PC-3 (cell line): ENCODE results near the gene NADSYN1. TPM values are rescaled to one million over a fixed set of nuclear protein-coding genes. Genes with fewer than 3 reads are reported as not detected.

Experiments used
- ATAC-seq: fragments of 200-7000 bp; cut with Tn5 transposase; 2 replicates; pipeline ENCODE4 v1.9.1; 2020; ENCODE audit warnings: mild to moderate bottlenecking, moderate library complexity
- BruUV-seq: library from RNA; stranded (reverse); fragments of 400-500 nt; replicated peaks from 2 replicates; lab custom pipeline; 2021; lab: Mats Ljungman, UMichigan
- CTCF ChIA-PET: fragments of 300-600 bp; sonication (Branson Sonifier 250); formaldehyde crosslinking; loops from one replicate; lab custom pipeline; 2022; ENCODE audit warnings: antibody characterized with exemption; lab: Charles Lee
- POLR2A ChIA-PET: fragments of 300-600 bp; sonication (Branson Sonifier 250); formaldehyde crosslinking; loops from one replicate; lab custom pipeline; 2022; ENCODE audit warnings: antibody characterized with exemption; ENCODE audit not compliant: unreplicated experiment; lab: Charles Lee
- DNase-seq: peaks from one replicate; pipeline ENCODE4 v3.0.0-alpha.2; 2015
- H2AFZ ChIP-seq: fragments of 300-600 bp; sonication (generic); 2 replicates; pipeline ENCODE4 v1.6.0; 2016; ENCODE audit warnings: antibody characterized with exemption, low read length
- H3F3A ChIP-seq: fragments of 300-600 bp; sonication (generic); one replicate; pipeline ENCODE4 v1.6.0; 2017; ENCODE audit warnings: antibody characterized with exemption, low read length, control low read depth, mild to moderate bottlenecking; ENCODE audit not compliant: unreplicated experiment
- H3K27ac ChIP-seq: fragments of 300-600 bp; sonication (generic); 2 replicates; pipeline ENCODE4 v1.5.1; 2016; ENCODE audit warnings: mild to moderate bottlenecking, low read length
- H3K27me3 ChIP-seq: fragments of 300-600 bp; sonication (generic); 2 replicates; pipeline ENCODE4 v1.6.1; 2016; ENCODE audit warnings: low read length, mixed read lengths
- H3K36me3 ChIP-seq: fragments of 300-600 bp; sonication (generic); 2 replicates; pipeline ENCODE4 v1.6.1; 2016; ENCODE audit warnings: low read depth, mixed run types, low read length, mixed read lengths
- H3K4me1 ChIP-seq: fragments of 300-600 bp; sonication (generic); 2 replicates; pipeline ENCODE4 v1.5.1; 2016; ENCODE audit warnings: low read length; ENCODE audit not compliant: insufficient read depth
- H3K4me2 ChIP-seq: fragments of 300-600 bp; sonication (generic); 2 replicates; pipeline ENCODE4 v1.6.0; 2016; ENCODE audit warnings: low read length
- H3K4me3 ChIP-seq: fragments of 300-600 bp; sonication (generic); 2 replicates; pipeline ENCODE4 v1.5.1; 2016; ENCODE audit warnings: mild to moderate bottlenecking, low read length, mixed read lengths
- H3K79me2 ChIP-seq: fragments of 300-600 bp; sonication (generic); 2 replicates; pipeline ENCODE4 v1.6.1; 2017; ENCODE audit warnings: low read length, mixed read lengths
- H3K9ac ChIP-seq: fragments of 300-600 bp; sonication (generic); 2 replicates; pipeline ENCODE4 v1.6.0; 2016; ENCODE audit warnings: mild to moderate bottlenecking, low read length
- H3K9me2 ChIP-seq: fragments of 300-600 bp; sonication (generic); replicated peaks from 2 replicates; pipeline ENCODE4 v1.6.1; 2016; ENCODE audit warnings: mixed run types, low read length, mixed read lengths
- H3K9me3 ChIP-seq: fragments of 300-600 bp; sonication (generic); 2 replicates; pipeline ENCODE4 v1.6.1; 2016; ENCODE audit warnings: low read length, mixed read lengths
- H4K20me1 ChIP-seq: fragments of 300-600 bp; sonication (generic); 2 replicates; pipeline ENCODE4 v1.6.1; 2016; ENCODE audit warnings: low read length, mixed read lengths
- EZH2 ChIP-seq: fragments of 300-600 bp; sonication (generic); IDR thresholded peaks from one replicate; pipeline ENCODE4 v1.6.1; 2017; ENCODE audit warnings: antibody characterized with exemption, mild to moderate bottlenecking, low read length; ENCODE audit not compliant: unreplicated experiment
- EZH2phosphoT487 ChIP-seq: fragments of 300-600 bp; sonication (generic); IDR thresholded peaks from 2 replicates; pipeline ENCODE4 v1.6.1; 2018; ENCODE audit warnings: mild to moderate bottlenecking, antibody characterized with exemption, low read length, borderline replicate concordance
- intact Hi-C: fragments of 100-400 bp; cut with micrococcal nuclease; formaldehyde crosslinking; loops from 2 replicates; pipeline ENCODE4 v1.9.0; 2023
- total RNA-seq: library from RNA; depleted of rRNA; stranded (reverse); fragments of >200 nt; gene quantifications from 2 replicates; pipeline ENCODE4 v1.2.3, GENCODE V29; 2014
- TF ChIP-seq, protein P1 (sequence below): fragments of 300-600 bp; sonication (generic); conservative IDR thresholded peaks from 2 replicates; pipeline ENCODE4 v1.5.1; 2017; ENCODE audit warnings: antibody characterized with exemption, low read depth, mild to moderate bottlenecking, low read length

The NADSYN1 gene
- total RNA-seq, 1 experiment from 2014 or later = 64.8 TPM

DNA sequence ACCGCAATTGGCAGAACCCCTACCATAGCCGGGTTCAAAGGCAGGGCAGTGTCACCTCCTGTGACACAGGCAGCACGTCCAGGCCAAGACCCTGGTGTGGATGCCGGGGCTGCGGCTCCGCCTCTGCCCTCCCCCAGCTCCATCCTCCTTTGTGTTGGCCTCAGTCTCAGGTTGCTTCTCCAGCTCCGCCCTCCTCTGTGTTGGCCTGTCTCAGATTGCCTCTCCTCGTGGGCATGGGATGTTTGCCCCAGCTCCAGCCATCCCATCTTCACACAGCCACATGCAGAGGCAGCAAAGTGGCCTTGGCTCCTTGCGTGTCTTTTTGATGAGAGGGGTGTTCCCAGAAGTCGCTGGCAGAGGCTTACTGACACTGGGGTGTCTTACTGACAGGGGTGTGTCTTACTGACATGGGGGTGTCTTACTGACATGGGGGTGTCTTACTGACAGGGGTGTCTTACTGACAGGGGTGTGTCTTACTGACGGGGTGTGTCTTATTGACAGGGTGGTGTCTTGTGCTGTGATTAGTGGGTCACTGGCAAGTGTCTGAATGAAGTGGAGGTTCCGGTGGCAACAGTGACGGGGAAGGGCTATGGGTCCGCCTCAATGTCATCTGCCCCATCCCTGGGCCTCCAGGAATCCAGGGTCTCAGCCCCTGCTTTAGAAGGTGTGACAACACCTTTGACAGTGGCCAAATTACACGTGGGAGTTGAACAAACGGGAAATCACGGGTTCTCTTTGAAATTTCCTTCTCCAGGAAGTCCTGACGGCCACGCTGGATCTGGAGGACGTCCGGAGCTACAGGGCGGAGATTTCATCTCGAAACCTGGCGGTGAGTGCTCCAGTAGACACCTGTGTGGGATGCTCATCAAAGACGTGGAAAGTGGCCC is 24.9 kb downstream of the NADSYN1 start:
- POLR2A ChIA-PET = no interaction called here
- Histone ChIP-seq H3K4me1 (peaks cover 10% of the 10 kb centered on the region; the same call in 1 of the 2 replicates), H3K27ac (no peak overlapping the region), H3K9me3 (no peaks in the 10 kb centered on the region), H3K79me2 (no peaks in the 10 kb centered on the region), H3K4me2 (no peak overlapping the region), H3K4me3 (no peak overlapping the region), H3K9ac (no peak overlapping the region), H4K20me1 (no peaks in the 10 kb centered on the region), H3F3A (no peaks in the 10 kb centered on the region), H3K27me3 (no peaks in the 10 kb centered on the region), H3K36me3 (peaks cover 43% of the 10 kb centered on the region), H2AFZ (no peak overlapping the region), H3K9me2 (no peaks in the 10 kb centered on the region)
- TF ChIP-seq EZH2phosphoT487 (no peak), EZH2 (no peak)
- TF ChIP-seq, protein P1, sequence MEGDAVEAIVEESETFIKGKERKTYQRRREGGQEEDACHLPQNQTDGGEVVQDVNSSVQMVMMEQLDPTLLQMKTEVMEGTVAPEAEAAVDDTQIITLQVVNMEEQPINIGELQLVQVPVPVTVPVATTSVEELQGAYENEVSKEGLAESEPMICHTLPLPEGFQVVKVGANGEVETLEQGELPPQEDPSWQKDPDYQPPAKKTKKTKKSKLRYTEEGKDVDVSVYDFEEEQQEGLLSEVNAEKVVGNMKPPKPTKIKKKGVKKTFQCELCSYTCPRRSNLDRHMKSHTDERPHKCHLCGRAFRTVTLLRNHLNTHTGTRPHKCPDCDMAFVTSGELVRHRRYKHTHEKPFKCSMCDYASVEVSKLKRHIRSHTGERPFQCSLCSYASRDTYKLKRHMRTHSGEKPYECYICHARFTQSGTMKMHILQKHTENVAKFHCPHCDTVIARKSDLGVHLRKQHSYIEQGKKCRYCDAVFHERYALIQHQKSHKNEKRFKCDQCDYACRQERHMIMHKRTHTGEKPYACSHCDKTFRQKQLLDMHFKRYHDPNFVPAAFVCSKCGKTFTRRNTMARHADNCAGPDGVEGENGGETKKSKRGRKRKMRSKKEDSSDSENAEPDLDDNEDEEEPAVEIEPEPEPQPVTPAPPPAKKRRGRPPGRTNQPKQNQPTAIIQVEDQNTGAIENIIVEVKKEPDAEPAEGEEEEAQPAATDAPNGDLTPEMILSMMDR = no peak
- intact Hi-C loops = no loop called here
- DNase-seq (no peak), ATAC-seq (no peak)
- CTCF ChIA-PET = no interaction called here
- BruUV-seq = no TSS peak

DNA sequence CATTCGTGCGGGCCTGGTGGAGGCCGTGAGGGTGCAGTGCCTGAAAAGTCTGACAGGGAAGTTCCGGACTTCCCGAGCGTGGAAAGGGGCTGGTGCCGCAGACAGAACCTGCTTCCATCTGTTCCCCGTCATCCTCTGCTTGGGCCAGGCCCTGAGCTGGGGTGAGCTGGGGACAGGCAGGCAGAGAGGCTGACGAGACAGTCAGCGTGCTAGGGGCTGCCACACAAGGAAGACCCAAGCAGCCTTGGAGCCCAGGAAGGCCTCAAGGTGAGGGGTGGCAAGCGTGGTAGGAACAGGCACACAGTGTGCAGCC is 25.5 kb downstream of the NADSYN1 start:
- H3K9me2 ChIP-seq = no peaks in the 10 kb centered on the region

More for the DNA sequence above, 25.5 kb downstream of the NADSYN1 start:
- no peaks in the 10 kb centered on the region for H3K27me3 ChIP-seq
- no peaks in the 10 kb centered on the region for H3K9me3 ChIP-seq
- H3K27ac ChIP-seq = no peak overlapping the region
- no peaks in the 10 kb centered on the region for H4K20me1 ChIP-seq
- peaks cover 10% of the 10 kb centered on the region; the same call in 1 of the 2 replicates for H3K4me1 ChIP-seq
- ChIA-PET POLR2A (interaction anchor here (0.6 kb wide), 1 partner anchor 339 kb away, joined by 3 read pairs; no protein-coding TSS in a partner anchor), CTCF (no interaction called here)
- peaks cover 43% of the 10 kb centered on the region for H3K36me3 ChIP-seq
- TF ChIP-seq EZH2 = no peak
- TF ChIP-seq, protein P1 = no peak
- no peak for TF ChIP-seq EZH2phosphoT487
- ATAC-seq = no peak
- H3F3A ChIP-seq = no peaks in the 10 kb centered on the region
- no TSS peak for BruUV-seq
- no peaks in the 10 kb centered on the region for H3K79me2 ChIP-seq
- DNase-seq = no peak
- no peak overlapping the region for H3K4me3 ChIP-seq
- no peak overlapping the region for H2AFZ ChIP-seq
- H3K4me2 ChIP-seq = no peak overlapping the region
- H3K9ac ChIP-seq = no peak overlapping the region
- intact Hi-C loops = no loop called here
